HCT116 (cell line): ENCODE measurements around the gene FASN. TPM values are rescaled to one million over a fixed set of nuclear protein-coding genes. Genes with fewer than 3 reads are reported as not detected.

Source experiments
- ATAC-seq: fragments of 200-7000 bp; cut with Tn5 transposase; 2 replicates; pipeline ENCODE4 v1.9.1; 2020; ENCODE audit warnings: mild to moderate bottlenecking, moderate library complexity
- BruUV-seq: library from RNA; stranded (reverse); fragments of 400-500 nt; replicated peaks from 2 replicates; lab custom pipeline; 2021; lab: Mats Ljungman, UMichigan
- CTCF ChIA-PET: fragments of 300-600 bp; sonication (Branson Sonifier 250); formaldehyde crosslinking; loops from one replicate; lab custom pipeline; 2021; ENCODE audit warnings: antibody characterized with exemption; lab: Charles Lee
- POLR2A ChIA-PET: fragments of 300-600, 350-600 bp; sonication (Branson Sonifier 250); formaldehyde crosslinking; loops from one replicate; lab custom pipeline; 2021; ENCODE audit warnings: antibody characterized with exemption; lab: Charles Lee
- RAD21 ChIA-PET, 2 experiments: fragments of 300-600 bp; sonication (Branson Sonifier 250); formaldehyde crosslinking; loops; one replicate each; lab custom pipeline; 2023; ENCODE audit warnings: low total read pairs in 2 of 2; ENCODE audit not compliant: uncharacterized antibody in 2 of 2, unreplicated experiment in 2 of 2, low non-redundant PET in 1 of 2; lab: Charles Lee
- DNase-seq: peaks from one replicate; pipeline ENCODE4 v3.0.0-alpha.2; 2010; ENCODE audit warnings: low read depth, low spot score
- H2AFZ ChIP-seq: fragments of 200-600 bp; shearing (Covaris generic), sonication (generic); 2 replicates; pipeline ENCODE4 v1.6.1; 2017; ENCODE audit warnings: low read depth, mixed run types, mixed read lengths, antibody characterized with exemption, low read length; ENCODE audit not compliant: poor library complexity, severe bottlenecking
- H3K27ac ChIP-seq: 2 replicates; pipeline ENCODE4 v1.5.1; 2012; ENCODE audit warnings: low read depth, low read length
- H3K27me3 ChIP-seq: fragments of 200-600 bp; sonication (generic); 2 replicates; pipeline ENCODE4 v1.6.1; 2016; ENCODE audit warnings: mixed run types, low read length, mixed read lengths; ENCODE audit not compliant: insufficient read depth
- H3K36me3 ChIP-seq, 2 experiments: fragments of 200-500 bp in 1 of 2; fragments of 200-600 bp in 1 of 2; sonication (Bioruptor generic) in 1 of 2; sonication (generic) in 1 of 2; 2 replicates each; pipeline versions ENCODE4 v1.5.1 to v1.6.1; 2014 to 2016; ENCODE audit warnings: low read length in 2 of 2, inconsistent platforms in 1 of 2, mixed read lengths in 1 of 2, mixed run types in 1 of 2; ENCODE audit not compliant: insufficient read depth in 2 of 2, control insufficient read depth in 1 of 2
- H3K4me1 ChIP-seq, 2 experiments: fragments of 200-600 bp in 1 of 2; sonication (generic) in 1 of 2; 2 replicates each; pipeline versions ENCODE4 v1.5.1 to v1.6.1; 2012 to 2017; ENCODE audit warnings: low read length in 2 of 2, inconsistent platforms in 1 of 2, mild to moderate bottlenecking in 1 of 2, mixed read lengths in 1 of 2, mixed run types in 1 of 2, moderate library complexity in 1 of 2; ENCODE audit not compliant: insufficient read depth in 2 of 2, control insufficient read depth in 1 of 2
- H3K4me2 ChIP-seq: fragments of 200-600 bp; sonication (generic); 2 replicates; pipeline ENCODE4 v1.6.1; 2017; ENCODE audit warnings: mixed run types, low read length, mixed read lengths
- H3K4me3 ChIP-seq, 2 experiments: fragments of 200-600 bp in 1 of 2; sonication (generic) in 1 of 2; replicated peaks in 1 of 2; 2 replicates each; pipeline ENCODE4 v1.5.1; 2011 to 2016; ENCODE audit warnings: low read length in 2 of 2, control low read depth in 1 of 2, low read depth in 1 of 2, mild to moderate bottlenecking in 1 of 2, mixed read lengths in 1 of 2, mixed run types in 1 of 2
- H3K79me2 ChIP-seq: fragments of 200-600 bp; sonication (generic); 2 replicates; pipeline ENCODE4 v1.6.1; 2017; ENCODE audit warnings: mild to moderate bottlenecking, mixed run types, low read length, moderate library complexity, mixed read lengths; ENCODE audit not compliant: insufficient read depth
- H3K9ac ChIP-seq: fragments of 200-600 bp; sonication (generic); 2 replicates; pipeline ENCODE4 v1.6.1; 2016; ENCODE audit warnings: low read length, mixed read lengths
- H3K9me2 ChIP-seq: fragments of 200-600 bp; sonication (generic), shearing (Covaris generic); 2 replicates; pipeline ENCODE4 v1.6.1; 2017; ENCODE audit warnings: mixed run types, mild to moderate bottlenecking, moderate library complexity; ENCODE audit not compliant: insufficient read depth
- H3K9me3 ChIP-seq, 2 experiments: fragments of 200-500 bp in 1 of 2; fragments of 200-600 bp in 1 of 2; sonication (Bioruptor generic) in 1 of 2; sonication (generic) in 1 of 2; 2 replicates each; pipeline ENCODE4 v1.6.1; 2014 to 2017; ENCODE audit warnings: low read length in 2 of 2, mixed read lengths in 2 of 2, inconsistent platforms in 1 of 2, low read depth in 1 of 2, mild to moderate bottlenecking in 1 of 2, mixed run types in 1 of 2, moderate library complexity in 1 of 2; ENCODE audit not compliant: control insufficient read depth in 1 of 2, insufficient read depth in 1 of 2
- H4K20me1 ChIP-seq: fragments of 200-600 bp; sonication (generic), shearing (Covaris generic); 2 replicates; pipeline ENCODE4 v1.6.1; 2017; ENCODE audit warnings: mixed run types, mild to moderate bottlenecking, moderate library complexity; ENCODE audit not compliant: insufficient read depth
- ELF1 ChIP-seq: IDR thresholded peaks from 2 replicates; pipeline ENCODE4 v1.6.1; 2012; ENCODE audit warnings: low read depth, borderline replicate concordance
- POLR2AphosphoS5 ChIP-seq: IDR thresholded peaks from 2 replicates; pipeline ENCODE4 v1.6.1; 2011; ENCODE audit warnings: mild to moderate bottlenecking, low read depth, low read length, moderate library complexity
- RAD21 ChIP-seq: IDR thresholded peaks from 2 replicates; pipeline ENCODE4 v1.6.1; 2012; ENCODE audit warnings: low read depth, mild to moderate bottlenecking
- SIN3A ChIP-seq: IDR thresholded peaks from 2 replicates; pipeline ENCODE4 v1.6.1; 2012; ENCODE audit warnings: low read depth
- SP1 ChIP-seq: IDR thresholded peaks from 2 replicates; pipeline ENCODE4 v1.6.1; 2012; ENCODE audit warnings: low read depth
- TCF7L2 ChIP-seq: IDR thresholded peaks from 2 replicates; pipeline ENCODE4 v1.7.0; 2011; ENCODE audit warnings: borderline replicate concordance, inconsistent platforms; ENCODE audit not compliant: insufficient read depth, insufficient read length; ENCODE audit errors: extremely low read depth
- YY1 ChIP-seq: IDR thresholded peaks from 2 replicates; pipeline ENCODE4 v1.6.1; 2011; ENCODE audit warnings: low read length, low read depth, moderate library complexity, mild to moderate bottlenecking; ENCODE audit not compliant: insufficient replicate concordance; ENCODE audit errors: extremely low read depth
- ZFX ChIP-seq: fragments of 450-650 bp; IDR thresholded peaks from 2 replicates; pipeline ENCODE4 v1.6.1; 2017
- intact Hi-C: fragments of 100-400 bp; cut with micrococcal nuclease; formaldehyde crosslinking; loops from 2 replicates; pipeline ENCODE4 v1.10.0; 2022
- total RNA-seq: library from RNA; stranded (reverse); gene quantifications from one replicate; pipeline ENCODE4 v1.2.1, GENCODE V29; 2021; ENCODE audit not compliant: unreplicated experiment
- TF ChIP-seq, protein P1 (sequence below): IDR thresholded peaks from 2 replicates; pipeline ENCODE4 v1.6.1; 2012
- TF ChIP-seq, protein P2 (sequence below): IDR thresholded peaks from 2 replicates; pipeline ENCODE4 v1.6.1; 2011; ENCODE audit warnings: mild to moderate bottlenecking, low read length, moderate library complexity; ENCODE audit not compliant: insufficient replicate concordance; ENCODE audit errors: extremely low read depth
- TF ChIP-seq, protein P3 (sequence below): IDR thresholded peaks from 2 replicates; pipeline ENCODE4 v1.6.1; 2012

Gene FASN
- total RNA-seq, 1 experiment from 2014 or later: 754 TPM

DNA sequence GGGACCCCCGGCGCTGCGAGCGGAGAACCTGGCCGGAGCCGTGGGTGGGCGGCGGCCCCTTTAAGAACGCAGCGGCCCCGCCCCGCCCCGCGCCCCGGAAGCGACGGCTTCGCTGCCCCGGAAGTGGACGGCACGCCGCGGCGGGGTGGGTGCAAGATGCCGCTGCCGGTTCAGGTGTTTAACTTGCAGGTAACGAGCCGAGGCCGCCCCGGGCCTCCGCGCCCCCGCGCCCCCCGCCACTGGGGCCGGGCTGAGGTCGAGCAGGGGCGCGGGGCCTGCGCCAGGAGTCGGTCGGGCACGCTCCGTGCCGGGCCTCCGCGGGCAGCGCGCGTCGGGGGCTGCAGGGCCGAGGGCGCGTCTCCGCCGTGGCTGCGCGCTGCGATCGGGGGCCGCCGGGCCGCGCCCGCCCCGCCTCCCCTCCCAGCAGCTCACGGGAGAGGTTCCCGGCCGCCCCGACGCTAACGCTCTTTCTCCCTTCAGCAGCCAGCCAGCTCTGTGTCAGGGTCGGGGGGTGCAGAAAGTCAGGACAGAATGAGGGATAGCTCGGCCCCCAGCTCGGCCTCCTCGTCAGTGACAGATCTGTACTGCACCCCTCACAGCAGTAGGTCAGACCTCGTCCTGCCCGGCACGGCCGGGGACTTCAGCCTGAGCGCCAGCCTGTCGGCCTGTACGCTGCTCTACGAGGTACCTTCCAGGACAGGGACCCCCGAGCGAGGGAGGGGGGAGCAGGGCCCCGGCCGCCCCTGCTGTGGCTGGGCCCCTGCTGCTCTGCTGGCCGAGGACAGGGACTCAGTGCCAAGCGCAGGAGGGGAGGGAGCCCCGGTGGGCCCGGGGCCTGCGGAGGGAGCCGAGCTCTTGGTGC lies 46.0 kb downstream of the FASN start, which contains the start of the genes GPS1 and RFNG:
GPS1 (plus strand) TSS at position 123 of the 862 bp plus-strand sequence; CDS start at position 157, 34 bp downstream.
RFNG (minus strand) TSS at position 36 of the 862 bp plus-strand sequence. CDS start 45 bp downstream, outside the sequence.
- DNase-seq: no peak
- intact Hi-C loops: no loop called here
- Histone ChIP-seq H3K4me1 (peaks cover 13 to 34% of the 10 kb centered on the region in 2 experiments; a peak in 3 of 4 replicates), H3K79me2 (peaks cover 41% of the 10 kb centered on the region), H3K27ac (peak within 1 kb of the TSS; percentile 81), H3K4me3 (peak within 1 kb of the TSS; percentile 94 to 99), H2AFZ (no peak within 1 kb of the TSS), H3K9me3 (no peaks in the 10 kb centered on the region), H3K36me3 (peaks cover 14 to 42% of the 10 kb centered on the region in 2 experiments; a peak in 2 of 4 replicates), H3K4me2 (peak within 1 kb of the TSS; percentile 100), H3K9me2 (no peaks in the 10 kb centered on the region), H3K9ac (peak within 1 kb of the TSS; percentile 89), H3K27me3 (no peaks in the 10 kb centered on the region), H4K20me1 (no peaks in the 10 kb centered on the region)
- TF ChIP-seq SP1 (no peak; the same call in 1 of the 2 replicates), RAD21 (no peak), SIN3A (peak; percentile 63; the same call in 1 of the 2 replicates), POLR2AphosphoS5 (peak; percentile 75), ELF1 (no peak), YY1 (peak; percentile 73), ZFX (peak; percentile 87; the same call in 1 of the 2 replicates), TCF7L2 (no peak)
- TF ChIP-seq, protein P1, sequence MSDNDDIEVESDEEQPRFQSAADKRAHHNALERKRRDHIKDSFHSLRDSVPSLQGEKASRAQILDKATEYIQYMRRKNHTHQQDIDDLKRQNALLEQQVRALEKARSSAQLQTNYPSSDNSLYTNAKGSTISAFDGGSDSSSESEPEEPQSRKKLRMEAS: peak; percentile 92
- TF ChIP-seq, protein P2, sequence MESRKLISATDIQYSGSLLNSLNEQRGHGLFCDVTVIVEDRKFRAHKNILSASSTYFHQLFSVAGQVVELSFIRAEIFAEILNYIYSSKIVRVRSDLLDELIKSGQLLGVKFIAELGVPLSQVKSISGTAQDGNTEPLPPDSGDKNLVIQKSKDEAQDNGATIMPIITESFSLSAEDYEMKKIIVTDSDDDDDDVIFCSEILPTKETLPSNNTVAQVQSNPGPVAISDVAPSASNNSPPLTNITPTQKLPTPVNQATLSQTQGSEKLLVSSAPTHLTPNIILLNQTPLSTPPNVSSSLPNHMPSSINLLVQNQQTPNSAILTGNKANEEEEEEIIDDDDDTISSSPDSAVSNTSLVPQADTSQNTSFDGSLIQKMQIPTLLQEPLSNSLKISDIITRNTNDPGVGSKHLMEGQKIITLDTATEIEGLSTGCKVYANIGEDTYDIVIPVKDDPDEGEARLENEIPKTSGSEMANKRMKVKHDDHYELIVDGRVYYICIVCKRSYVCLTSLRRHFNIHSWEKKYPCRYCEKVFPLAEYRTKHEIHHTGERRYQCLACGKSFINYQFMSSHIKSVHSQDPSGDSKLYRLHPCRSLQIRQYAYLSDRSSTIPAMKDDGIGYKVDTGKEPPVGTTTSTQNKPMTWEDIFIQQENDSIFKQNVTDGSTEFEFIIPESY: peak; percentile 43
- TF ChIP-seq, protein P3, sequence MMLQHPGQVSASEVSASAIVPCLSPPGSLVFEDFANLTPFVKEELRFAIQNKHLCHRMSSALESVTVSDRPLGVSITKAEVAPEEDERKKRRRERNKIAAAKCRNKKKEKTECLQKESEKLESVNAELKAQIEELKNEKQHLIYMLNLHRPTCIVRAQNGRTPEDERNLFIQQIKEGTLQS: no peak
- BruUV-seq: no TSS peak
- POLR2A ChIA-PET: no interaction called here
- ATAC-seq: peak; percentile 83
- RAD21 ChIA-PET: no interaction called here
- CTCF ChIA-PET: interaction anchor here (1.3 kb wide), 1 partner anchor 14 kb away, joined by 5 read pairs; the partner anchor contains the start of gene DCXR
